HG03280 (cell line): ENCODE data around the gene FPGS.

Experiments
- ATAC-seq: cut with Tn5 transposase; IDR thresholded peaks from one replicate; pipeline ENCODE4 v1.9.1; 2021; ENCODE audit warnings: mild to moderate bottlenecking, moderate library complexity; ENCODE audit not compliant: unreplicated experiment

The FPGS gene

GRCh38 chr9:127855522-127855921 is 52.8 kb downstream of the FPGS start:
- no peak for ATAC-seq

DNA sequence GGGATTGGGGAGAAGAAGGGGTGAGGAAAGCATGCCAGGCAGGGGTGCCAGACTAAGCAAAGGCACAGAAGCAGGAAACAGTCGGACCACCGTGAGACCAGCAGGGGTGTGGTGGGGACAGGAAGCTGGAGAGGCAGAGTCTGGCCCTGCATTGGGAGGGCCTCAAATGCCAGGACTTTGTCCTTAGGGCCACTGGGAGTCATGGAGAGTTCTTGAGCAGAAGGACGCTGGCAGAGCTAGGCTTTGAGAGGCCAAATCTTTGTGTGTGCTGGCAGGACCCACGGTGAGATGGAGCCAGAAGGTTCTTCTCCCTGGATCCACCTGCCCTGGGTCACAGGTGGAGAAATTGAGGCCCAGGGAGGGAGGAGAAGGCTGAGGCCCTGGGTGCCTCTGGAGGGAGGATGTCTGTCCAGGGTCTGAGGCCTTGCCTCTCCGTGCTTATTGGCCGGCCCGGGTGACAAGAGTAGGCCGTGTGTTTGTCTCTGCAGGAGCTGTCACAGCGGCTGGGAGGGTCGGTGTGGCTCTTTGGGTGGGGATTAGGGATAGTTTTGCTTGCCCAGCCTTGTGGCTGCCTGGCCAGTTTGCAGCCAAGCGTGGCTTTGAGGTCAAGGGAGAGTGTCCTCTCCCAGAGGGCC is 53.5 kb downstream of the FPGS start:
- no peak for ATAC-seq

DNA sequence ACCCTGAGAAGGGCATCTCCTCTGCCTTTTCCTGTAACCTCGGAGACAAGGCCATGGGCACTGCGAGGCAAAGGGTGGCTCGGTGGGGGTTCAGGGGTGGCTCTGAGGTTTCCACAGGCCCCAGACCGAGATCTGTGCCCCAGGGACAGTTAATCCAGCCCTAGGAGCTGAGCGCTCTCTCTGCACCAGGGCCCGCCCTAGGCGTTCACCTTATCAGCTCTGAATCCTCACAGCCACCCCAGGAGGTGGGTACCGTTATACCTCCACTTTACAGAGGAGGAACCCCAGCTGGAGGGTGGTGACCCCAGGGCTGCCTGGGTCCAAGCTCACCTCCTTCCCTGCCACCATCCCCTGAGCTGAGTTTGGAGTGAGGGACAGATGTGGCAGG is 54.0 kb downstream of the FPGS start:
- no peak for ATAC-seq

GRCh38 chr9:127857278-127857677 is 54.6 kb downstream of the FPGS start:
- no peak for ATAC-seq

GRCh38 chr9:127858041-127858512 is 55.4 kb downstream of the FPGS start:
- no peak for ATAC-seq

GRCh38 chr9:127860260-127860659 is 57.6 kb downstream of the FPGS start:
- no peak for ATAC-seq

GRCh38 chr9:127860779-127861178 is 58.1 kb downstream of the FPGS start:
- no peak for ATAC-seq

DNA sequence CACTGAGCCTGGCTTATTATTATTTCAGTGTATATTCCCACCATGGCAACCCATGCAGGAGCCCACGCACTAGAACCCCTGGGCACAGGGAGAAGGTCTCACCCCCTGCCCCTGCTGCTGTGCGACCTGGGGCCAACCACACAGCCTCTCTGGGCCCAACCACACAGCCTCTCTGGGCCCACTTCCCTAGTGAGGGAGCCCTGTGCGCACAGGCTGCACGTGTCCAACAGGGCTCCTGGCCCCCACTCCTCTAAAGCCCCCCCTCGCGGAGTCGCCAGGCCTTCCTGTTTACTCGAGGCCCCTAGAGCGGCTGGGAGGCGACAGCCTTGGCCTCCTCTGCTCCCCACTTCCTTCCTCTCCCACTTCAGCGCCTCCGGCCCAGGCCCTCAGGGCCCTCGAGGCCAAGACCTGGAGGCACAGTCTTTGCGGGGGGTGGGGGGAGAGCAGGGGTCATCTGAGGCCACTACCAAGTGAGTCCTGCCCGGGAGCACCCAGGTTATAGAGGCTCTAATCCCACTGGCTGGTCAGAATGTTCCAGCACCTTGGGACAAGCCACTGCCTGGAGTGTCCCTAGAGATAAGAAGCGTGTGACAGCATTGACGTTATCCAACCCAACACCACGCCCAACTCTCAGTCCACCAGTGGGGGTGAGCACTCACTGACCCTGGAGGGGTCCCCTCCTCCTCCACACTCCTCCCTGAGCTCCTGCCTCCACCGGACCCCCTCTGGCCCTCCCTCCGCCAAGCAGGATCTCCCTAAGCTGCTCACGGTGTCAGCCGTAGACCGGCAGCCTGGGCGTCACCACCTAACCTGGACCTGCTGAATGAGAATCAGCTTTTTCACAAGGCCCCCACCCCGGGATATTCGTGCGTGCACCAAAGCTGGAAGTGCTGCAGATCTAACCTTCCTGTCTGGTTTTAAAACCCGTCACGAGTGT is 59.7 kb downstream of the FPGS start:
- ATAC-seq = no peak

DNA sequence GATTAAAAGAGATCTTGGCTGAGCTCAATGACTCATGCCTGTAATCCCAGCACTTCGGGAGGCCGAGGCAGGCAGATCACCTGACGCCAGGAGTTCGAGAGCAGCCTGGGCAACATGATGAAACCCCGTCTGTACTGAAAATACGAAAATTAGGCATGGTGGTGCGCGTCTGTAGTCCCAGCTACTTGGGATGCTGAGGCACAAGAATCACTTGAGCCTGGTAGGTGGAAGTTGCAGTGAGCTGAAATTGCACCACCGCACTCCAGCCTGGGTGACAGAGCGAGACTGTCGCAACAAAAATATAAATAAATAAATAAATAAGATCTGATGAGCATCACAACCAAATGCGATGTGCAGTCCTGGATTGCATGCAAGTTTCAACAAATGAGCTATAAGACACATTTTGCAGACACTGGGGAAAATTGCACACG is 60.5 kb downstream of the FPGS start:
- ATAC-seq = no peak
